Fibroblast of the conjunctiva (primary cell): ENCODE data around the gene CRYZ.
"Not testable (repeated sequence)": the region's sequence is repeated elsewhere in the genome, so short reads cannot be mapped to it uniquely, and the experiment has no call there.

Experiments
- DNase-seq: peaks from one replicate; pipeline ENCODE4 v3.0.0-alpha.2; 2010; ENCODE audit warnings: low read depth

The CRYZ gene, protein sequence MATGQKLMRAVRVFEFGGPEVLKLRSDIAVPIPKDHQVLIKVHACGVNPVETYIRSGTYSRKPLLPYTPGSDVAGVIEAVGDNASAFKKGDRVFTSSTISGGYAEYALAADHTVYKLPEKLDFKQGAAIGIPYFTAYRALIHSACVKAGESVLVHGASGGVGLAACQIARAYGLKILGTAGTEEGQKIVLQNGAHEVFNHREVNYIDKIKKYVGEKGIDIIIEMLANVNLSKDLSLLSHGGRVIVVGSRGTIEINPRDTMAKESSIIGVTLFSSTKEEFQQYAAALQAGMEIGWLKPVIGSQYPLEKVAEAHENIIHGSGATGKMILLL

DNA sequence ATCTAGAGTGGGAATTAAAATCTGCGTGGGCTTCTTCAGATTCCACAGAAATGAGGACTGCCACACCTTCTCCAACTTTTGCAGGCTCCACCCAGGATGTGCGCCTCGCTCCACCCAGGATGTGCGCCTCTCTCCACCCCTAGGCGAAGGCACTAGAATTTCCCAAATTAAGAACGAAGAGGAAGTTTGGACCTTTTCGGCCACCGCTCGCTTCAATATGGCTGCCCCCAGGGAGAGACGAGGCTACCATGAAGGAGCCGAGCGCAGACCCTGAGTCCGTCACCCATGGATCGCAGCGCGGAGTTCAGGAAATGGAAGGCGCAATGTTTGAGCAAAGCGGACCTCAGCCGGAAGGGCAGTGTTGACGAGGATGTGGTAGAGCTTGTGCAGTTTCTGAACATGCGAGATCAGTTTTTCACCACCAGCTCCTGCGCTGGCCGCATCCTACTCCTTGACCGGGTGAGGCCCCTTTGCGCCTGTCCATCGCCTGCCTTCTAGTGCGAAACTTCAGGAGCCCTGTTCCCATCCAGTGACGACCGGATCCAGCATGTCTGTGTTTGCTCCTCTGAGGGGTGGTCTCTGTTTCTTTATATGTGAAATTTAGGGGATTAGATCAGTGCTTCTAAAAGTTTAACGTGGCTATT, at the start of gene CRYZ, which contains the start of gene TYW3:
CRYZ (minus strand) TSS at position 91 of the 644 bp plus-strand sequence. CDS start 8,229 bp downstream, outside the sequence.
TYW3 (plus strand) TSS at position 193 of the 644 bp plus-strand sequence; CDS start at position 286, 93 bp downstream.
- peak; percentile 84 for DNase-seq

DNA sequence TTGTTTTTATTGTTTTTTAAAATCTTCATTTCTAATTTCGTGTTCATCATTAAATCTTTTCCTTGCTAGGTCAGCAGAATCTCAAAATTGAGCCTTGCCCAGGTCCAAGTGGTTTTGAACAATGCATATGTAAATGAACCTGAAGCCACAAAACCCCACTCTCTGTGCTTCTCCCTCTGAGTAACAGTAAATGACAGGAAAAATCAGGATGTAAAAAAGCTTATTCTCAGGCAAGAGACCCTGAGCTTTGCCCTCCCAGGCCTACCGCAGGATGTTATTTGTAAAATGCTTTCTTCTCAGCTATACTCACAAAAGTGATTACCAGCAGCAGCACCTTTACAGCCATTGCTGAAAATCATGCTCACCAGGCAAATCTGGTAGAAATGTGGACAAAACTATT, 47.7 kb upstream of the CRYZ start:
- DNase-seq: no peak

GRCh38 chr1:74779750-74780149, 46.9 kb upstream of the CRYZ start:
- no peak for DNase-seq

DNA sequence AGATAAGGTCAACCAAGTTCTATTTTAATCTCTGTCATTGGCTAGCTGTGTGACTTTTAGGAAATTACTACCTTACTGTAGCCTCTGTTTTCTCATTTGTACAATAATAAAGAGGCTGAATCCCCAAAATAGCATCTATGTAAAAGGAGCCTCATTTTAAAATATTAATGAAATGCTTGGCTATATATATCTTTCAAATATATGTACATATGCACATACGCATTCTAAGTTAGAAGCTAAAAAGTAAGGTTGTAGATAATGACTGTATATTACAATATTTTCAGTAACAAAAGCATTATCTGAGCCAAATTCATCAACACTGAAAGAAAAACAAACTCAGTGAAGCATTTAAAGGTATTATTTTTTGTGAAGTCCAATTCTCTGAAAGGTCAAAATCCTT, 44.7 kb upstream of the CRYZ start:
- no peak for DNase-seq

DNA sequence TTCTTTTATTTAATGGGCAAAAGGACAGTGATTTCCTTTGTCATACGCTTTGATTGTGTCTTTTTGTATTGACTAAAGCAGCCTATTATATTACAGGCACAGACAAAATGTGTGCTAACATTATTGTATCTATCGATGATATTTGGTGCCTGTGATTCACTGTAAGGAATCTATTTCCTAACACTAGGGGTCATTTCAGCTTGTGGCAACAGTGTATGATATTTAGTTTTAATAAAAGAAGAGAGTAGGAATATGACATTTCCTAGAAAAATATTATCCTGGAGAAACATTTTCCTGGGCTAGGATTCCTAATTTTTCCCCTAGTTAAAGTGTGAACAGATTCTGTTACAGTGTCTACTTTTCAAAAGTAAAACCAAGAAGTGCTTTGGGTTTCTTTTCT, 42.9 kb upstream of the CRYZ start:
- DNase-seq: no peak

GRCh38 chr1:74773582-74773981, 40.7 kb upstream of the CRYZ start:
- DNase-seq: no peak

- DNase-seq: no peak
Observed at GRCh38 chr1:74772945-74773344, 40.1 kb upstream of the CRYZ start.

GRCh38 chr1:74771913-74772515, 39.2 kb upstream of the CRYZ start:
- peak; percentile 24 for DNase-seq

GRCh38 chr1:74767490-74767889, 34.6 kb upstream of the CRYZ start:
- peak; percentile 4 for DNase-seq

DNA sequence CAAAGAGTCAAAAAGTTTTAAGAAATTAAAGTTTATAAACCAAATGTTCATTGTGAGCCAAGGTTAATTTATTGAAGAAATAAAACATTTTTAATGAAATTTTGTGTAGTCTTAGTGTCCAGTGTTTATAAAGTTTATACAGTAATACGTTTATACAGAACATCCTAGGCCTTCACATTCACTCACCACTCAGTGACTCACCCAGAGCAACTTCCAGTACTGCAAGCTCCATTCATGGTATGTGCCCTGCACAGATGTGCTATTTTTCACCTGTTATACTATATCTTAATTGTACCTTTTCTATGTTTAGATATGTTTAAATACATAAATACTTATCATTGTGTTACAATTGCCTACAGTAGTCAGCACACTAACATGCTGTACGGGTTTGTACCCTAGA, 33.7 kb upstream of the CRYZ start:
- no peak for DNase-seq

DNA sequence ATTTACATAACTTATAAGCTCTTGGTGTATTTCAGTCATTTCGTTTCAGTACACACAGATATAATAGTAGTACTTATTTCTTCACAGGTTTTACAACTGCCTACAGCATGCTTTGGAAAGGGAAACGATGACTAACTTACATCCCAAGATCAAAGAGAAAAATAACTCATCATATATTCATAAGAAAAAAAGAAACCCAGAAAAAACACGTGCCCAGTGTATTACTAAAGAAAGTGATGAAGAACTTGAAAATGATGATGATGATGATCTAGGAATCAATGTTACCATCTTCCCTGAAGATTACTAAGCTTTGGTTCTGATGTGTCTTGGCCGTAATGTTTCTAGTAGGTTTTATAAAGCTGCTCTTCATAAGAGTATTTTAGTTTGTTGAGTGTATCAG, 31.0 kb upstream of the CRYZ start:
- DNase-seq: no peak

DNA sequence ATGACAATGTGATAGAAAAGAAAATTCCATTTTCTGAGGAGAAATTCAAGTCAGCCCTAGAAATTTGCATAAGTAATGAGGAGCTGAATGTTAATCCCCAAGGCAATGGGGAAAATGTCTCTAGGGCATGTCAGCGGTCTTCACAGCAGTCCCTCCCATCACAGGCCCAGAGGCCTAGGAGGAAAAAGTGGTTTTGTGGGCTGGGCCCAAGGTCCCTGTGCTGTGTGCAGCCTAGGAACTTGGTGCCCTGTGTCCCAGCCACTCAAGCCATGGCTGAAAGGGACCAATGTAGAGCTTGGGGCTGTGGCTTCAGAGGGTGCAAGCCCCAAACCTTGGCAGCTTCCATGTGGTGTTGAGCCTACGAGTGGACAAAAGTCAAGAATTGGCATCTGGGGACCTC, 23.8 kb upstream of the CRYZ start:
- DNase-seq: not testable (repeated sequence)

DNA sequence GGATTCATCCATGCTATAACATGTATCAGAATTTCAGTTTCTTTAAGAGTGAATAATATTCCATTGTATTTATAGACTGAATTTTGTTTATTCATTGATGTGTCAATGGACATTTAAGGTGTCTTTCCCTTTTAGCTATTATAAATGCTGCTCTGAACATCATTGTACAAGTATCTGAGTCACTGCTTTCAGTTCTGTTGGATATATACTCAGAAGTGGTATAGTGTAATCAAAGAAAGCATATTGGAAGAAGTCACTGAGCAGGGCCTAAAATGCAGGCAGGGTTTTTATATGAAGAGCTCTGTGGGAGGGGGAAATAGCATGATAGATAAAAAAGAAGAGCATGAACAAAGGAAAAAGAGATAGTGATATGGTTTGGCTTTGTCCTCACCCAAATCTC, 22.6 kb upstream of the CRYZ start:
- DNase-seq: no peak

- DNase-seq: no peak
Observed at GRCh38 chr1:74753104-74753503, 20.3 kb upstream of the CRYZ start.

GRCh38 chr1:74748960-74749359, 16.1 kb upstream of the CRYZ start:
- no peak for DNase-seq

GRCh38 chr1:74745247-74745646, 12.4 kb upstream of the CRYZ start:
- not testable (repeated sequence) for DNase-seq

DNA sequence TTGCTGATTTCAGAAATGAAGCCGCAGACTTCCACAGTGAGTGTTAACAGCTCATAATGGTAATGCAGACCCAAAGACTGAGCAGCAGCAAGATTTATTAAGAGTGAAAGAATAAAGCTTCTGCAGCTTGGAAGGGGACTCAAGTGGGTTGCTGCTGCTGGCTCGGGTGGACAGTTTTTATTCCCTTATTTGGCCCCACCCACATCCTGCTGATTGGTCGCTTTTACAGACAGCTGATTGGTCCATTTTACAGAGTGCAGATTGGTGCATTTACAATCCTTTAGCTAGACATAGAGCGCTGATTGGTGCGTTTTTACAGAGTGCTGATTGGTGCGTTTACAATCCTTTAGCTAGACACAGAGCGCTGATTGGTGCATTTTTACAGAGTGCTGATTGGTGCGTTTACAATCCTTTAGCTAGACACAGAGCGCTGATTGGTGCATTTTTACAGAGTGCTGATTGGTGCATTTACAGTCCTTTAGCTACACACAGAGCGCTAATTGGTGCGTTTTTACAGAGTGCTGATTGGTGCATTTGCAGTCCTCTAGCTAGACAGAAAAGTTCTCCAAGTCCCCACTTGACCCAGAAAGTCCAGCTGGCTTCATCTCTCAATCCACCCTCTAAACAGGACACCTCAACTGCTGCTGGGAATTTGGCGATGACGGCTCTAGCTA, 7.6 kb upstream of the CRYZ start:
- not testable (repeated sequence) for DNase-seq

DNA sequence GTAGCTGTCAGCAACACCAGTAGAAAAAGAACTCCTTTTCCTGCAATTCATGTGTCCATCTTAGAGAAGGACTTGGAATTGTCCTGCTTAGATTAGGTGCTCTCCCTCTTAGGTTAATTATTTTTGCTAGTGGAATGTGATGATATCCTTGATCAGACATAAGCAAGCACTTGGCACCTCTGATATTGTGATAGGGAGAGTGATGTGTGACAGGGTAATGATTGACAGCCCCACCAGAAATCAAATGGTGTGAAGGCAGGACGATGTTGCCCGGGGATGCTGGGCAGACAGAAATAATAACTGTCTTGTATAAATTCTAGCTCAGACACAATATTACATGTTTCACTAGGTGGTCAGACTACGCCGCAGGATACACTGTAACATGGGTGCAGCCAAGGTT, 4.5 kb upstream of the CRYZ start:
- DNase-seq: no peak

DNA sequence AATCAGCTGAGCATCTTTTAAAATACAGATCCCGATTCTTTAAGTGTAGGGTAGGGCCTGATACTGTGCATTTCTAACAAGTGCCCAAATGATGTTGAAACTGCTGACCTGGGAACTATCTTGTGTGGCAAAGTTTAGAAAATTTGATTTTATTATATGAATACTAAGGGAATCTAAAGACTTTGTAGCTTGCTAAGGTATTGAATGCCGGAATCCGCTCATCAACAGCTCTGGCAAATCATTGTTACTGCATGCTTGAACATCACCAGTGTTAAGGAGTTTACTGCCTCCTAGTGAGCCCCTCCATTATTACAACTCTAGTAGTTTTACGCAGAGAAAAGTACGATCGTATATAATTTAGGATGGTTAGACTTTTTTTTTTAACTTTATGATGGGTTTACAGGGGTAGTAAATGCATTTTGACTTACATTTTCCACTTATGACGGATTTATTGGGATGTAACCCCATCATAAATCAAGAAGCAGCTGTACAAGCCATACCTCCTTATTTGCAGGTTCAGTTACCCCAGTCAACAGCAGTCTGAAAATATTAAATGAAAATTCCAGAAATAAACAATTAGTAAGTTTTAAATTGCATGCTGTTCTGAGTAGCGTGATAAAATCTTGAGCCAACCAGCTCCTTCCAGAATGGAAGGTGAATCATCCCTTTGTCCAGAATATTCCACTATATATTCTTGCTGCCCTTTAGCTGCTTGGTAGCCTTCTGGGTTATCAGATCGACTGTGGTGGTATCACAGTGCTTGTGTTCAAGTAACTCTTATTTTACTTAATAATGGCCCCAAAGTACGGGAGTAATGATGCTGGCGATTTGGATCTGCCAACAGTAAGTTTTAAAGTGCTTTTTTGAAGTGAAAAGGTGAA, 994 bp upstream of the CRYZ start:
- DNase-seq: peak; percentile 79

DNA sequence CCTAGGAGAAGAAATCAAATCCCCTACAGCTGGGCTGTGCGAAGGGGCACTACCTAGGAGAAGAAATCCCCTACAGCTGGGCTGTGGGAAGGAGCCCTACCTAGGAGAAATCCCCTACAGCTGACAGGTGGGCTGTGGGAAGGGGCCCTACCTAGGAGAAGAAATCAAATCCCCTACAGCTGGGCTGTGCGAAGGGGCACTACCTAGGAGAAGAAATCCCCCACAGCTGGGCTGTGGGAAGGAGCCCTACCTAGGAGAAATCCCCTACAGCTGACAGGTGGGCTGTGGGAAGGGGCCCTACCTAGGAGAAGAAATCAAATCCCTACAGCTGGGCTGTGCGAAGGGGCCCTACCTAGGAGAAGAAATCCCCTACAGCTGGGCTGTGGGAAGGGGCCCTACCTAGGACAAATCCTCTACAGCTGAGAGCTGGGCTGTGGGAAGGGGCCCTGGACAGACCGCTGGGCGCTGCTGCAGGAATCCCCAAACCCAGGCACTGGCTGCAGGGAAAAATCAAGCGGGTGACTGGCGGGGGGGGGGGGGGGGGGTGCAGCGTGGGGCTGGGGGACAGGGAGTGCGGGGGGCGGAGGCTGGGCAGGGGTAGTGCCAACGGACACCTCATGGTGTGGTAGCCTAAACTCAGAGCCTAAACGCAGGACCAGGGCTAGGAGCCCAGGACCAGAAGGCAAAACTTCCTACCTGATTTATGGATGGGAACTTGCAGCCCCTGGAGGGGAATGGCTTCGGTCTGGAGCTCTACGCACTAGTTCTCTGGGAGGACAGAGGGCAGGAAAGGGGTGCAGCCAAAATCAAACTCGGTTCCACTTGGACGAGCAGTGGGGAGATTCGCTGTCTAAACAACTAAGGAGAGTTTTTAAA, 541 bp downstream of the CRYZ start:
- DNase-seq: not testable (repeated sequence)
